Inflammatory macrophage (primary cell): ENCODE data around the gene TMEM258.
A peak's percentile ranks its signal among the peaks of the same experiment; 100 is the strongest.

Experiments
- DNase-seq, 2 donors: peaks; one replicate each; pipeline ENCODE4 v3.0.0-alpha.2; 2020 to 2022

Gene TMEM258

DNA sequence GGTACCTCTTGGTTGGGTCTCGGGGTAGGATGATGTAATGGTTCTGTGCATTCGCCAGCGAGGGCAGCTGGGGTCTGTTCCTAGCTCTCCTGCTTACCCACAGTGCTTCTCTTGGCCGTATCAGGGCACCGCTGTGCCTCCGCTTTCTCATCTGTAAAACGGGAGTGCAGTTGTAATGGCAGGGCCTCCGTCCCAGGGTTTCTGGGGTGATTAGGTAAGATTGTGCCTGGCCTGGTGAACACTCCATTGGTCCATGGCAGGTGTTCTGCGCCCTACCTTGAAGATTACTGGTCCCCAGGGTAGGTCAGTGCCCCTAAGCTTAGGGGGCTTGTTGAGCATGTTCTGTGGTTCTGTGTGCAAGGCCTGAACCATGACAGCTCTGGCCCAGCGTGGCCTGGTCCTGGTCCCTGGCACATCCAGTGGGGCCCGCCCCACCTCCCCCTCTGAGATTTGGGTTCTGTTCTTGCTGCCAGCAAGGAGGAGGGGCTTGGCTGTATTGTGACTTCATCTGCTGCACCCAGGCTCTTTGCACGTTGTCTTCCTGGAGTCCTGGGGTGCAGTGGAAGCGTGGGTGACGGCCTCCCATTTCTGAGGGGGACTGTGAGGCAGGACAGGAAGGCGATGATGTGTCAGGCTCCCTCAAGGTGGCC lies 35.1 kb downstream of the TMEM258 start:
- no peak for DNase-seq

DNA sequence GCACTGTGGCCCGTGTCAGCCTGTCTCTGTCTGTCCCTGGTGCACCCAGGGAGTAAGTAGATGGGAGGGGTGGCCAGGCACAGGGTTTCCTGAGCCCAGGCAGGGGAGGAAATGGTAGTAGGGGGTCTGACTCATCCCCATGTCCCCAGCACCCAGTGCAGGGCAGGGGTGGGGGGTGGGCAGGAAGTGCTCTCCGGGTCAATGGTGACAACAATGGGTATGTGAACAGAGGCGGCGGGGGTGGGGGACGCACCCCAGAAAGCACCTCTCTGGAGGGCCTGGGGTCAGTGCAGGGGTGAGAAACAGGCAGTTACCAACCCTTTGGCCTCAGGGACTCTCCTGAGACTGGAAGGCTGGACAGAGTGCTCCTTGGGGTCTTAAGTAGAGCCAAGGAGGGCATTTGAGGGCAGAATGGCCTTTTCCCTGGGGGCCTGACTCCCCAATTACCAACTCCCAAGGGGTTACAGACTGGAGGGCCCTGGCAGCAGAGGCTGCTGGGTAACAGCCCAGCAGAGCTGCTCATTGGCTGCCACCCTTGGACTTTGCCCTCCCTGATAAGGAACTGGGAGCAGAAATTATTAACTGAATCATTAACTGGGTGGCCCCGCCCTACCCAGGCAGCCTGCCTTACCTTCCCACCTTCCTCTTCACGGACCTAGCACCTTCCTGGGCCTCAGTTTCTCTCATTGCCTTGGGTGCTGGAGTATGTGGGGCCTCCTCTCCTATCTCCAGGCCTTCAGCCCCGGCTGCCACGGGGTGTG lies 35.8 kb downstream of the TMEM258 start:
- peak; percentile 19 to 24 for DNase-seq

DNA sequence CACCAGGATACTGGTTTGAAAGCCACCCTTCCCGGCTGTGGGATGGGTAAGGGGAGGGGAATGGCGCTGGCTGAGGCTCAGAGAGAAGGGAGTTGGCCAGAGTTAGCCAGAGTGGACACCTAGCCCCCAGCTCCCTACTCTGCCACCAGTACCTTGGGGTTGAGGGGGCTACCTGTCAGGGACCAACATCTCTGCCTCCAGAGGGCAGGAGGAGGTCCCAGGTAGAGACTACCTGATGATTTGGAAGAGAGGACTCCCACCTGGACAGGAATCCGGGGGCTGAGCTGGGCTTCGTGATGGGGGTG lies 36.3 kb downstream of the TMEM258 start:
- DNase-seq: no peak

DNA sequence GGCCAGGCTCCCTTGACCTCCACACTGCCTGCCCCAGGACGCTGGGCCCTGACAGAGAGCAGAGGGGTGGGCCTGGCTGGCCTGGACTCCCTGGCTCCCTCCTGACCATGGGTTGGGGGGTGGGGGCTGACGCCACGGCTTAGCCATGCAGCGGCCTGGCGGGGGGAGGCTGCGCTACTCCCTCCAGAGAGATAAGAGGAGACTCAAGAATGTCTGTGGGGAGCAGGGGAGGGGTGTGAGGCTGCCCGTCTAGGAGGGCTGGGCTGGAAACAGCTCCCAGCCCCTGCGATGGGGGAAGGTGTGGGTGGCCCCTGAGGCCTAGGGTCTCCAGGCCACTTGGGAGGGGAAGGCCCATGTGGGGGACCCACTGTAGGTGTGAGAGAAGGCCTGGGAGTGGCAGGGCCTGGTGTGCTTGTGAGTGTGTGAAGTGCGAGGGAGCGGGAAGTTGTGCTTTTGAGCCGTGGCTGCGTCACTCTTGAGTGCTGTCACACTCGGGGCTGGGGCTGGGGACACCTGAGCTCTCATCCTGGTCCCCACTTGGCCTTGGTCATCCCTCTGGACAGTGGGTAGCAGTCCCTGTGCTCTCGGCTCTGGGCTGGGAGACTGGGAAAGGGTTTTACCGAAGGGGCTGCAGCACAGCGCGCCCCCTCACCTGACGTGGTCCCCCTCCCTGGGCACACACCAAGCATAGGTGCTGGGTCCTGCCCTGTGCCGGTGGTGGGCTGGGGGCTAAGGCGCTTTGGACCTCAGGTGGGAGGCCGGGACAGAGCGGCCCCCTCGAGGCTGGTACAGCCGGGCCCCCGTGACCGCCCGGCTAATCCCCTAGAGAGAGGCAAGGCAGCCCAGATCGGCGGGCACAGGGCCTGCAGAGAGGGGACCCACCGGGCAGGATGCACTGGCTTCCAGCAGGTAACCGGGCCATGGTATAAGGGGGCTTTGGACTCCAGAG lies 37.6 kb downstream of the TMEM258 start:
- no peak for DNase-seq

DNA sequence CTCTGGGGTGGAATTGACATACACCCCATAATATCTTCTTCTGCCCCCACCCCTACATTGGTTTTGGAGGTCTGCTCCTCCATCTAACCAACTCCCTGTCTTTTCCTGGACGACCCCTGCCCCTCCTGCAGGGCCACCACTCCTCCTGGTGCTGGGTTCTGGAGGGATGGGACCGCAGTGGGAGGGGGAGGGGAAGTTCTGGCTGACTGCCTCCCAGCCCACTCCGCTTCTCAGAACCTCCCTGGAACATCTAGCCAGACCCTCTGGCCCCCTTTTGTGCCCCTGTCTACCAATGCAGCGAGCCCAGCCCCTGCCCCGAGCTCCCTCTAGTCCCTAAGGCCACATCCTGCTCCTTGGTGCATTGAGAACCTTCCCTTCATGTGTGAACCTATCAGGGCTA lies 38.7 kb downstream of the TMEM258 start:
- no peak for DNase-seq

DNA sequence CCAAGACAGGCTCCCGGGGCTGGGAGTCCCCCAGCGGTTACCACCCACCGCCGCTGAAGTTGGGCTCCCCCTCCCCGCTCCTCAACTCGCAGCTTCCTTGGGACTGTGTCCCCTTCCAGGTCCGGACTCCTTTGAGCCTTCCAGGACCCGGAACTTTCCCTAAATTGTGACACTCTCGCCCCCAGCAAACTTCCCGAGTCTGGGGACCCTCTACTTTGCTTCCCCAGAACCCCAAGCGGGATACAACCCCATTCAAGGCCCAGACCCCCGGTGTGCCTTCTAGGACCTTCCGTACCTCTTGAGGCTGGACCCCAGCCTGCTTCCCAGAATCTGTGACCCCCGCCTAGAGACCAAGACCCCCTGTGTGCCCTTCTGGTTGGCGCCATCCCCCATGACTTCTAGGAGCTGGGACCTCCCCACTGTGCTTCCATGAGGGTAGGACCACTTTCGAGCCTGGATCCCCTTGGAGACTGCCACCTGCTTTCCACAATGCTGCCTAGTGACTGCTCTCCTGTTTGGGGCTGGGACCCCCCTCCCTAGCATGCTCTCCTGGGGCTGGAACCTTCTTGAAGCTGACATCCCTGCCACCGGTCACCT lies 39.4 kb downstream of the TMEM258 start:
- DNase-seq: no peak

DNA sequence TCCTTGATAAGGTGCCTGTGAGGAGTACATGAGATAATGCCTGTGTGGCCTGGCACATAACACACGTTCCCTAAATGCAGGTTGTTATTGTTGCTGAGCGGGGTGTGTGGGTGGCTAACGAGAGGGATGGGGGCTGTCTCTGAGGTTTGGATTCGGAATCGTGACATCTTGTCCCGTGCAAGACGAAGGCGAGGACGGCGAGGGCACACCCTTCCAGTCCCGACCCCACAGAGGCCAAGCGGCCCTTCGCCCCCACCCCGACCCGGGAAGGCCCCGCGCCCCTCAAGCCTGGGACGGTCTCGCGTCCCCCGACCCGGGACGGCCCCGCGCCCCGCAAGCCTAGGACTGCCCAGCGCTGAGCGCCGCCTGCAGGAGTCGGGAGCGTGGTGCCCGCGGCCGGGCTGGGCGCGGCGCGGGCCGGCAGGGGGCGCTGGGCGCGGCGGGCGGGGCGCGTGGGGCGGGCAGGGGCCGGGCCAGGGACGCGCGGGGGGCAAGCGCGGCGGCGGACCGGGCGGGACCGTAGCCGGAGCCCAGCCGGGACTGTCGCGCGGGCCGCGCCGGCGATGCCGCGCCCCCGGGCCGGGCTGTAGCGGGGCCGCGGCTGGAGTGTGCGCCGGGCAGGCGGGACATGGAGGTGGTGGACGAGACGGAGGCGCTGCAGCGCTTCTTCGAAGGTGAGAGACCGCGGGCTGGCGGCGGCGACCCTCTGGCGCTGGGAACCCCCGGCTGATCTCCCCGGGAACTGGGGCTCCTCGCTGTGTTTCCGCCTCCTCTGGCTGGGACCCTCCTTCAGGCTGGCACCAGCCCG lies 40.1 kb downstream of the TMEM258 start, which contains the start of gene MYRF:
MYRF (plus strand) TSS at position 520 of the 808 bp plus-strand sequence; CDS start at position 629, 109 bp downstream.
- peak; percentile 22 to 55 for DNase-seq

DNA sequence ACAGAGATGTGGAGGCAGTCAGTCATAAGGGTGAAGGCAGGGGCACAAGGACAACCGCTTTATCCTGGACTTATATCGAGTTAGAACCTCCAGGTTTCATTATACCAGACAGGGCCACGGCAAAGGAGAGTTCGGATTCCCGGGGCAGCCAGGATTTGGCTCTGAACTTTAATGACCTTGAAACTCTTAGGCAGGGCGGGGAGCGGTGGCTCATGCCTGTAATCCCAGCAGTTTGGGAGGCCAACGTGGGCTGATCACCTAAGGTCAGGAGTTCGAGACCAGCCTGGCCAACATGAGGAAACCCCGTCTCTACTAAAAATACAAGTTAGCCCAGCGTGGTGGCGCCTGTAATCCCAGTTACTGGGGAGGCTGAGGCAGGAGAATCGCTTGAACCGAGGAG lies 41.0 kb downstream of the TMEM258 start:
- no peak for DNase-seq

DNA sequence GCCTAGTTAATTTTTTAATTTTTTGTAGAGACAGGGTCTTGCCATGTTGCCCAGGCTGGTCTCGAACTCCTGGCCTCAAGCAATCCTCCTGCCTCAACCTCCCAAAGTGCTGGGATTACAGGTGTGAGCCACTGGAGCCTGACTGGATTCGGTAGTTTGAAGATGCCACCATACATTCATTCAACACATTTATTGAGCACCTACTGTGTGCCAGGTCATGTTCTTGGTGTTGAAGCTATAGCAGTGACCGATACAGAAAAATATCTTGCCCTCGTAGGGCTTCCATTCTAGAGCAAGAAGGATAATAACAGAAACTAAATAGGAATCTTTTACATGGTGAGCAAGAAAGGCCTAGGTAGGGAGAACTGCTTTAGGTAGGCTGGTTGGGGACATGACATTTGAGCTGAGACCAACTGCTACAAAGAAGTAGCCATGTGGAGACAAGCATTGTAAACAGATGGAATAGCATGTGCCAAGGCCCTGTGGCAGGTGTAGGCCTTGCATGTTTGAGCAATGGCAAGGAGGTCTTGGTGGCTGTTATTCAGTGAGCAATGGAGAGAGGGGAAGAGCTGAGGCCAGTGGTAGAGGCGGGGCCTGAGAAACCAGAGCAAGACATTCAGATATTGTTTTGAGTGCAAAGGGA lies 41.6 kb downstream of the TMEM258 start:
- no peak for DNase-seq

DNA sequence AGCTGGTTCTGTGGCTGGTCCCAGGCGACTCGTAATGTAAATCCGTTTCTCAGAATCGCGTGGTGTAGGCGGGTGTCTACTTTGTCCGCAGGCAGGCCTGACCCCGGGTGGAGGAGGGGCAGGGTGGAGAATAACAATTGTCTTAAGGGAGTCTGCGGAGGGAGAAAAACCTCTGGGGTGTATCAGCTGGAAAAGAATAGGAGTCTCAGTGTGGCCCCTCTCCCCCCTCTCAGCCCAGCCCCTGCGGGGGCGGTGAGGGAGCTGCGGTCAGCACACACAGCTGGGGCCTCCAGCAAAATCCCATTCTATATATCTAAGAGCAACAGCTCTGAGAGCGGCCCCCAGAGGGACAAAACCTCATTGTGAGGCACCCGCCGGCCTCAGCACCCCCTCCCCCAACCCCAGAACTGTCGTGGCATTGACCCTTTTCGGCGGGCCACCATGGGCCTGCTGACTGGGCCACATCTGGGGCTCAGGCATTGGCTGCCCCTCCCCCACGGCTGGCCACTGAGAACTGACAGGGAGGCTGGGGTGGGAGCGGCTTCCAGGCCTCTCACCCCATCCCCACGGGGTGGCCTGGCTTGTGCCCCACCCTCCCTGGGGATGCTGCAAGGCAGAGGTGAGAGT lies 42.7 kb downstream of the TMEM258 start:
- DNase-seq: peak; percentile 60 to 70

DNA sequence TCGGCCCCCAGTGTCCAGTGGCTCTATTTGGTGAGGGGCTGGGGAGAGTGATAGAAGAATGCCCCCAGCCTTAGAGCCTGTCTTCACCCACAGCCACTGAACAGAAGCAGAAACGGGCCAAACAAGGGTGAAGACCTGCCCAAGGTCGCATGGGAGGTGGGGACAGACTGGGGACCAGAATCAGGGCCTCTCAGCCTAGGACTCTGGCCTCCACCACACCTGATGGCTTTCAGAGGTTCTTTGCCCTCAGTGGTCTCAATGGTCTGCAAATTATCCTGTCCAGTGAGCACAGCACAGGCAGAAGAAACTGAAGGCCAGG lies 44.5 kb downstream of the TMEM258 start:
- no peak for DNase-seq

DNA sequence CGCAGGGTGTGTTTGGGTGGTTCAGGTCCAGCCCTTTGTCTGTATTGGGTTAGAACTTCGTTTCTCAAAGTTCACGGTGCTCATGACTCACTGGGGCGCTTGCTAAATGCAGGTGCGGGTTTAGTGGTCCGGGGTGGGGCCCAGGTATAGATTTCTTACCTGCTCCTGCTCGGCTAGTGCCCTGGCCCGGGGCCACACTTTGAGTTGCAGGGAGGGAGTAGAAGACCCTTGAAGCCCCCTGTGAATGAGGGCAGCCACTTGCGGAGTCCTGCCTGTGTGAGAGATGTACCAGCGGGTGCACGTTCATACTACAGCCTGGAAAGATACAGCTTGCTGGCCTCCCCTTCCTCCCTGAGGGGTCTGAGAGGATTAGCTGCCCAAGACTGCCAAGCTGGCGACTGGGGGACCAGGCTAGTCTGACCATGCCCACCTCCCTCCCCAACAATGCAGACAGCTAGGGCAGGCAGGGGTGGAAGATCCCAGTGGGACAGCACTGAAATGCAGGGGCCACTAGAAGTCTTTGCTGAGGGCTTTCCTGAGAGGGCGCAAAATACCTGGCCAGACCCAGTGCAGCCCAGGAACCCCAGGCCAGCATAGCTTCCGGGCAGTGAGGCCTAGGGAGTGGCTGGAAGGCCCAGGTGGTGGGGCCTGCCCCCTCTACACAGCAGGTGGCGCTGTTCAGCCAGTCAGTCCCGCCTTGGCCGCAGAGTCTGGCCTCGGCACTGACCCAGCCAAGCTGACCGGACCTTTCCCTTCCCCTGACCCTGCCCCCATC lies 45.0 kb downstream of the TMEM258 start:
- DNase-seq: peak; percentile 66 to 70

DNA sequence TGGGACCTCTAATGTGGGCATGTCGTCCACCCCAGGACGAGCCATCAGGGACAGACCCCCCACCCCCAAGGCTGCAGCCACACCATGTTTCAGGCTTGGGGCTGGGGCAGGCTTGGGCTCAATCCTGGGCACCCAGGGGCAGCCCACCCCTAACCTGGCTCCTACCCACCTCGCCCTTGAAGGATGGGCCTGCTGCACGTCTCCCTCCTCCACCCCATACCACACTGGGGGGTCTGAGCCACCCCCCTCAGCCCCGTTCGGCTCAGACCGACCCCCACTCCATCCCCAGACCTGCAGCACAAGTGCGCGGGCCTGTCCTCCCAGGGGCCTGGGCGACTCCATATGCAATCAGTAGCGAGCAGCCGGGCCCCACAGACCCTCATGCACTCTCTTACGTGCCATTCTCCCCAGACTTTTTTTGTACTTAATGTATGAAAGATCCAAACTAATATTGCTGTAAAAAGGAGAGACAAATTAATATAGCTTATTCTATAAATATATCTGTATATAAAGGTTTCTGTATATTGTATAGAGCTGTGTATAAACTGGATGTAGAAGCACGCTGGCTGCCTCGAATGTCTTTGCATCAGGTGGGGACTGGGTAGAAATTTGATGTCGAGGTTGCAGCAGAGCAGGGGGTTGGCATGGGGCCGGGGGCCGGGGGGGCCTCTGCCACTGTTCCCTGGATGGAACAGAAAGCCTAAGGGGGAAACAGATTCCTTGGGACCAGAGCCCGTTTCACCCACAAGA lies 45.8 kb downstream of the TMEM258 start:
- no peak for DNase-seq

DNA sequence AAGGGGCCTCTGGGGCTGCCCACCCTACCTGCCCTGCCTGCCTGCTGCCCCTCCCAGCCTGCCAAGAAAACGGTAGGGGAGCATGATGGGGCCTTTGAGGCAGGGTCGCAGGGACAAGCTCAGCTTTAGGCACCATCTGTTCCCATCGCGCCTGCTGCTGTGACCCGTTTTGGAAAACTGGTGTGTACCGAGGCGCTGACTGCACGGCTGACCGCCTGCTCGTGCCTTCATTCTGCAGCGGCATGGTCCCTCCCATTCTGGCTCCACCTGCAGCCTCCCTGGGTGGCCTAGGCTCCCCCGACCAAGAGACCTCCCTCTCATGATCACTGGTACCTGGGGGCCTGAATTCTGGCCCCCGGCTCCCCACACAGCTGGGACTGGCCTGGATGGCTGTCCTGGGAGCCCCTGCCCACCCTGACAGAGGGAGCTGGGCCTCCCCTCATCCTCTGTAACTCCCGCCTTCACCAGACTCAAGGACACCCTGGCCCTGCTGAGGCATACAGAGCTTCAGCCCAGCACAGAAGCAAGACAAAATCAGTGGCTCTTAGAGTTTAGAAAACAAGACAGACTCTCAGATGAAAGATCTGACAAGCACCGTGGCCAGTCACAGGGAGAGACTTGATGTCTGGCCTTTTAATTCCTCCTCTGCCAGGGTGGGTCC lies 46.5 kb downstream of the TMEM258 start:
- DNase-seq: no peak

DNA sequence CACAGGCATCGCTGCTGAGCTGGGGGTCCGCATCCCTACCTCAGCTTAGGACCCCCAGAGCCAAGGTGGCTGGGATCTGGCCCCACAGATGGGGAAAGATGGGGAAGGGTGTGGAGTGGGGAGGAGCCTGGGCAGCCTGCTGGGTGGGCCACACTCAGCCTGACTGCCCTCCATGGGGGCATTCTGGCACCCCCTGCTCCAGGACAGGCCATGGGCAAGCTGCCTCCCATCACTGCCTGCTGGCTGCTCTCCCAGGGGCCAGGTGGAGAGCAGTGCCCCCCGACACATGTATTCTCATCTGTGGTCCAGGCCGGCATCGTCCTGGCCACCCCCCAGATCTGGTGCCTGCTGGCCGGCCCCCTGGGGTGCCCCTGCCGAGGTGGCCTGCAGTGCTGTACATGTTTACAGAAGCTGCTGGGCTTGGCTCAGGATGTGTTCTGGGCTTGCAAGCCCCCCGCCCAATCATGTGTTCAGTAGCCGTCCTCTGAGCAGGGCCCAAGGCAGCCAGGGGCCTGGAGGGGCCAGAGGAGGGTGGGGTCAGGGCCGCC lies 47.7 kb downstream of the TMEM258 start:
- no peak for DNase-seq

DNA sequence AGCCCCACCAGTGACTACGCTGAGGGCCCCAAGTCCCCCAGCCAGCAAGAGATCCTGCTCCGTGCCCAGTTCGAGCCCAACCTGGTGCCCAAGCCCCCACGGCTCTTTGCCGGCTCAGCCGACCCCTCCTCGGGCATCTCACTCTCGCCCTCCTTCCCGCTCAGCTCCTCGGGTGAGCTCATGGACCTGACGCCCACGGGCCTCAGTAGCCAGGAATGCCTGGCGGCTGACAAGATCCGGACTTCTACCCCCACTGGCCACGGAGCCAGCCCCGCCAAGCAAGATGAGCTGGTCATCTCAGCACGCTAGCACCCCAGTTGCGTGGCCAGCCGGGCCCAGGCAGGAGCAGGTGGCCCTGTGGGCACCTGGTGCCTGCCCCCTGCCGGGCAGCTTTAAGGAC lies 48.2 kb downstream of the TMEM258 start:
- DNase-seq: no peak

DNA sequence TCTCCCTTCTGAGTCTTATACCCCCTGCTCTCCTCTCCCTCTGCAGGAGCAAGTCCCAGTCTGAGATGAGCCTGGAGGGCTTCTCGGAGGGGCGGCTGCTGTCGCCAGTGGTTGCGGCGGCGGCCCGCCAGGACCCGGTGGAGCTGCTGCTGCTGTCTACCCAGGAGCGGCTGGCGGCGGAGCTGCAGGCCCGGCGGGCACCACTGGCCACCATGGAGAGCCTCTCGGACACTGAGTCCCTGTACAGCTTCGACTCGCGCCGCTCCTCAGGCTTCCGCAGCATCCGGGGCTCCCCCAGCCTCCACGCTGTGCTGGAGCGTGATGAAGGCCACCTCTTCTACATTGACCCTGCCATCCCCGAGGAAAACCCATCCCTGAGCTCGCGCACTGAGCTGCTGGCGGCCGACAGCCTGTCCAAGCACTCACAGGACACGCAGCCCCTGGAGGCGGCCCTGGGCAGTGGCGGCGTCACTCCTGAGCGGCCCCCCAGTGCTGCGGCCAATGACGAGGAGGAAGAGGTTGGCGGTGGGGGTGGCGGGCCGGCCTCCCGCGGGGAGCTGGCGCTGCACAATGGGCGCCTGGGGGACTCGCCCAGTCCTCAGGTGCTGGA lies 48.8 kb downstream of the TMEM258 start:
- DNase-seq: no peak

DNA sequence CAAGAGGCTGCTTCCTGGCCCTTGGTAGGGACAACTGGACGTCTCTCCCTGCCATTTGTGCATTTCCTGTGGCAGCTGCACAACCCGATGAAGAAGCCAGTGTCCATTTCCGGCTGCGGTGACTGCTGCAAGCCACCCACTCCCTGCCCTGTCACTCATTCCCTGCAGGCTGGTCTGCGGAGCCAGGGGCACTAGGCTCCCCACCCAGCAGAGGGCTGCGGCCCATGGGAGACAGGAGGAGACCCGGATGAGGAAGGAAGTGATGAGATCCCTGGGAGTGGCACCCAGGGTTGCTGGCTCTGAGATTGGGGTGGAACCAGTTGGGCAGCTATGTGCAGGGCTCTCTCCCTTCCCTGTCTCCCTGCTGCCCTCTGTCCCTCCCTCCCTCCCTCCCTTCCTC lies 50.0 kb downstream of the TMEM258 start:
- peak; percentile 95 to 97 for DNase-seq
